SK-N-SH treated with all-trans-retinoic acid at 6 μM for 48 hours (cell line): ENCODE results near the gene AEBP2.

Source experiments
- ATAC-seq: fragments of 200-7000 bp; cut with Tn5 transposase; 3 replicates; pipeline ENCODE4 v1.9.1; 2020; ENCODE audit warnings: mild to moderate bottlenecking, moderate library complexity
- ARNTL ChIP-seq: fragments of 450-650 bp; formaldehyde crosslinking; IDR thresholded peaks from 2 replicates; pipeline ENCODE4 v1.5.0; 2020; ENCODE audit warnings: low read depth, mild to moderate bottlenecking, moderate library complexity, borderline replicate concordance
- BACH2 ChIP-seq: fragments of 250-450 bp; sonication (Bioruptor Pico); IDR thresholded peaks from 2 replicates; pipeline ENCODE4 v1.9.0; 2021; ENCODE audit warnings: mild to moderate bottlenecking, borderline replicate concordance
- CREB5 ChIP-seq: fragments of 250-450 bp; sonication (Bioruptor Pico); IDR thresholded peaks from 2 replicates; pipeline ENCODE4 v1.5.1; 2020; ENCODE audit warnings: low read depth, mild to moderate bottlenecking, moderate library complexity
- CSDC2 ChIP-seq: fragments of 250-450 bp; sonication (Bioruptor Pico); IDR thresholded peaks from 2 replicates; pipeline ENCODE4 v1.5.0; 2020; ENCODE audit warnings: mild to moderate bottlenecking, moderate library complexity
- CSRNP3 ChIP-seq: fragments of 250-450 bp; sonication (Bioruptor Pico); IDR thresholded peaks from 2 replicates; pipeline ENCODE4 v1.5.1; 2021; ENCODE audit warnings: mild to moderate bottlenecking, moderate library complexity
- ESRRG ChIP-seq: fragments of 250-450 bp; sonication (Bioruptor Pico); IDR thresholded peaks from 2 replicates; pipeline ENCODE4 v1.6.1; 2021; ENCODE audit warnings: mild to moderate bottlenecking
- ISL1 ChIP-seq: fragments of 250-450 bp; sonication (Bioruptor Pico); IDR thresholded peaks from 2 replicates; pipeline ENCODE4 v2.1.2; 2022; ENCODE audit warnings: mild to moderate bottlenecking, moderate library complexity
- OSR1 ChIP-seq: fragments of 250-450 bp; sonication (Bioruptor Pico); IDR thresholded peaks from 2 replicates; pipeline ENCODE4 v1.8.0; 2022; ENCODE audit warnings: moderate library complexity, mild to moderate bottlenecking, inconsistent platforms
- PATZ1 ChIP-seq: fragments of 250-450 bp; sonication (Bioruptor Pico); IDR thresholded peaks from 2 replicates; pipeline ENCODE4 v1.8.0; 2020; ENCODE audit warnings: mild to moderate bottlenecking, moderate library complexity, borderline replicate concordance
- POU6F1 ChIP-seq: fragments of 250-450 bp; sonication (Bioruptor Pico); IDR thresholded peaks from 2 replicates; pipeline ENCODE4 v1.8.0; 2021; ENCODE audit warnings: low read depth, mild to moderate bottlenecking, moderate library complexity, borderline replicate concordance
- PPARA ChIP-seq: fragments of 250-450 bp; sonication (Bioruptor Pico); IDR thresholded peaks from 2 replicates; pipeline ENCODE4 v1.5.0; 2020; ENCODE audit warnings: mild to moderate bottlenecking, borderline replicate concordance
- SNAI2 ChIP-seq: fragments of 250-450 bp; sonication (Bioruptor Pico); IDR thresholded peaks from 2 replicates; pipeline ENCODE4 v1.5.0; 2020; ENCODE audit warnings: mild to moderate bottlenecking, moderate library complexity
- TCF4 ChIP-seq: fragments of 250-450 bp; sonication (Bioruptor Pico); IDR thresholded peaks from 2 replicates; pipeline ENCODE4 v1.8.0; 2021; ENCODE audit warnings: mild to moderate bottlenecking, moderate library complexity, borderline replicate concordance
- TOX ChIP-seq: fragments of 250-450 bp; sonication (Bioruptor Pico); IDR thresholded peaks from 2 replicates; pipeline ENCODE4 v1.8.0; 2021; ENCODE audit warnings: mild to moderate bottlenecking, moderate library complexity, borderline replicate concordance
- TSHZ2 ChIP-seq: fragments of 250-450 bp; sonication (Bioruptor Pico); IDR thresholded peaks from 2 replicates; pipeline ENCODE4 v1.5.0; 2020; ENCODE audit warnings: mild to moderate bottlenecking, moderate library complexity
- ZC3H10 ChIP-seq: fragments of 250-450 bp; sonication (Bioruptor Pico); IDR thresholded peaks from 2 replicates; pipeline ENCODE4 v1.5.1; 2021; ENCODE audit warnings: mild to moderate bottlenecking, moderate library complexity
- ZFP30 ChIP-seq: fragments of 450-650 bp; formaldehyde crosslinking; IDR thresholded peaks from 2 replicates; pipeline ENCODE4 v1.5.0; 2022; ENCODE audit warnings: mild to moderate bottlenecking, moderate library complexity
- ZNF565 ChIP-seq: fragments of 450-650 bp; formaldehyde crosslinking; conservative IDR thresholded peaks from 2 replicates; pipeline ENCODE4 v1.5.0; 2020; ENCODE audit warnings: low read depth, mild to moderate bottlenecking, moderate library complexity
- ZNF70 ChIP-seq: fragments of 450-650 bp; formaldehyde crosslinking; IDR thresholded peaks from 2 replicates; pipeline ENCODE4 v1.5.0; 2020; ENCODE audit warnings: mild to moderate bottlenecking, moderate library complexity
- ZNF8 ChIP-seq: fragments of 450-650 bp; formaldehyde crosslinking; IDR thresholded peaks from 2 replicates; pipeline ENCODE4 v1.5.0; 2020; ENCODE audit warnings: mild to moderate bottlenecking, moderate library complexity

The AEBP2 gene

GRCh38 chr12:19453961-19454360 is 14.7 kb downstream of the AEBP2 start:
- TF ChIP-seq ZNF8 (CRISPR knock-in tag) (no peak), OSR1 (no peak), ARNTL (no peak), SNAI2 (CRISPR knock-in tag) (no peak), ESRRG (CRISPR knock-in tag) (no peak), TSHZ2 (CRISPR knock-in tag) (no peak), TOX (no peak), ZFP30 (CRISPR knock-in tag) (no peak), CSDC2 (CRISPR knock-in tag) (no peak), PPARA (CRISPR knock-in tag) (no peak), CREB5 (CRISPR knock-in tag) (no peak), BACH2 (no peak), CSRNP3 (no peak), PATZ1 (CRISPR knock-in tag) (no peak), ISL1 (CRISPR knock-in tag) (no peak)
- no peak for ATAC-seq

GRCh38 chr12:19454837-19455236 is 15.5 kb downstream of the AEBP2 start:
- TF ChIP-seq PPARA (CRISPR knock-in tag) (no peak), ISL1 (CRISPR knock-in tag) (no peak), ESRRG (CRISPR knock-in tag) (no peak), TSHZ2 (CRISPR knock-in tag) (no peak), ZNF70 (CRISPR knock-in tag) (no peak), PATZ1 (CRISPR knock-in tag) (no peak), TCF4 (no peak), ZNF8 (CRISPR knock-in tag) (no peak), SNAI2 (CRISPR knock-in tag) (no peak), ZC3H10 (CRISPR knock-in tag) (no peak), POU6F1 (CRISPR knock-in tag) (no peak), CREB5 (CRISPR knock-in tag) (no peak), CSRNP3 (no peak), ZNF565 (no peak), ZFP30 (CRISPR knock-in tag) (no peak), BACH2 (no peak)
- TF ChIP-seq, all 23 proteins: peak for 0
- no peak for ATAC-seq
